ENCODE data around the gene ACTA2.
A peak's percentile ranks its signal among the peaks of the same experiment; 100 is the strongest.

ACTA2 gene

DNA sequence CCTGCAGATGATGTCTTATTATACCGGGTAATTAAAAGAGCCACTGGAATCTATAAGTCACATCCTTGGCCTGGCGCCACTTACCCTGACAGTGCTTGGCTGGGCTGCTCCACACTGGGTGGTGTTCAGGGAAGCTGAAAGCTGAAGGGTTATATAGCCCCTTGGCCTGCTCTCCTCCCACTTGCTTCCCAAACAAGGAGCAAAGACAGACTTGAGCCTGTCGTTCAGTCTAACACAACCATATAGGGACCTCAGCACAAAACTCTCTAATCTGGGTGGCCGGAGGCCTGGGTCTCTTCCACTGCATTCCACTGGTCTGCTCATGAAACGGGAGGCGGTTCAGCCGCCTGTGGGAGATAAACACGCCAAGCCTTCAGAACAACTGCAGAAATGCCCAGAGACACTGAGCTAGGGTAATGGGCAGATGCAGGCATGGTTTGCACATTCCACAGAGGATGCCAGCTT is at the start of gene ACTA2:
TSS of gene ACTA2 (minus strand) at position 127 of the 465 bp plus-strand sequence. CDS start 3,843 bp downstream, outside the sequence.
- H3K36me3 ChIP-seq (ENCODE audit: insufficient read depth, low read length): no peaks in the 10 kb centered on the region
- H2AFZ ChIP-seq (ENCODE audit: low read length, unreplicated experiment): peak within 1 kb of the TSS; percentile 3
- H3K27me3 ChIP-seq (ENCODE audit: insufficient read depth, low read length): no peaks in the 10 kb centered on the region
- no peaks in the 10 kb centered on the region for H3K79me2 ChIP-seq (ENCODE audit: control insufficient read depth, insufficient read depth, low read length, unreplicated experiment)
- H3K27ac ChIP-seq (ENCODE audit: low read depth, low read length): peak within 1 kb of the TSS; percentile 82
- peak within 1 kb of the TSS; percentile 31 for H3K4me3 ChIP-seq (ENCODE audit: low read depth, low read length)
- peaks cover 31% of the 10 kb centered on the region for H3K4me1 ChIP-seq (ENCODE audit: control insufficient read depth, insufficient read depth, low read length, unreplicated experiment)

GRCh38 chr10:89001729-89002072 is 49.1 kb upstream of the ACTA2 start:
- Histone ChIP-seq H3K27ac (ENCODE audit: low read depth, low read length) (peak overlapping the region; percentile 94), H3K4me1 (ENCODE audit: control insufficient read depth, insufficient read depth, low read length, unreplicated experiment) (peaks cover 33% of the 10 kb centered on the region), H3K79me2 (ENCODE audit: control insufficient read depth, insufficient read depth, low read length, unreplicated experiment) (peaks cover 41% of the 10 kb centered on the region), H2AFZ (ENCODE audit: low read length, unreplicated experiment) (no peak overlapping the region), H3K4me3 (ENCODE audit: low read depth, low read length) (peak overlapping the region; percentile 75), H3K27me3 (ENCODE audit: insufficient read depth, low read length) (no peaks in the 10 kb centered on the region), H3K36me3 (ENCODE audit: insufficient read depth, low read length) (peaks cover 15% of the 10 kb centered on the region)

- H3K79me2 ChIP-seq (ENCODE audit: control insufficient read depth, insufficient read depth, low read length, unreplicated experiment): peaks cover 42% of the 10 kb centered on the region
- H3K4me1 ChIP-seq (ENCODE audit: control insufficient read depth, insufficient read depth, low read length, unreplicated experiment): peaks cover 33% of the 10 kb centered on the region
- H3K4me3 ChIP-seq (ENCODE audit: low read depth, low read length): peak overlapping the region; percentile 75
- H3K36me3 ChIP-seq (ENCODE audit: insufficient read depth, low read length): peaks cover 15% of the 10 kb centered on the region
- peak overlapping the region; percentile 23 for H2AFZ ChIP-seq (ENCODE audit: low read length, unreplicated experiment)
- peak overlapping the region; percentile 94 for H3K27ac ChIP-seq (ENCODE audit: low read depth, low read length)
- no peaks in the 10 kb centered on the region for H3K27me3 ChIP-seq (ENCODE audit: insufficient read depth, low read length)
These were observed 48.6 kb upstream of the ACTA2 start for GRCh38 chr10:89001024-89001728.

- Histone ChIP-seq H3K27me3 (ENCODE audit: insufficient read depth, low read length) (no peaks in the 10 kb centered on the region), H3K4me1 (ENCODE audit: control insufficient read depth, insufficient read depth, low read length, unreplicated experiment) (peaks cover 39% of the 10 kb centered on the region), H3K4me3 (ENCODE audit: low read depth, low read length) (peak overlapping the region; percentile 75), H2AFZ (ENCODE audit: low read length, unreplicated experiment) (no peak overlapping the region), H3K27ac (ENCODE audit: low read depth, low read length) (peak overlapping the region; percentile 94), H3K79me2 (ENCODE audit: control insufficient read depth, insufficient read depth, low read length, unreplicated experiment) (peaks cover 54% of the 10 kb centered on the region), H3K36me3 (ENCODE audit: insufficient read depth, low read length) (peaks cover 13% of the 10 kb centered on the region)
These were observed 47.1 kb upstream of the ACTA2 start for GRCh38 chr10:88999625-89000024.

GRCh38 chr10:88996927-88997326 is 44.4 kb upstream of the ACTA2 start:
- Histone ChIP-seq H3K27me3 (ENCODE audit: insufficient read depth, low read length) (no peaks in the 10 kb centered on the region), H3K27ac (ENCODE audit: low read depth, low read length) (no peak overlapping the region), H2AFZ (ENCODE audit: low read length, unreplicated experiment) (no peak overlapping the region), H3K4me1 (ENCODE audit: control insufficient read depth, insufficient read depth, low read length, unreplicated experiment) (peaks cover 28% of the 10 kb centered on the region), H3K4me3 (ENCODE audit: low read depth, low read length) (no peak overlapping the region), H3K79me2 (ENCODE audit: control insufficient read depth, insufficient read depth, low read length, unreplicated experiment) (peaks cover 73% of the 10 kb centered on the region), H3K36me3 (ENCODE audit: insufficient read depth, low read length) (no peaks in the 10 kb centered on the region)

- Histone ChIP-seq H3K27me3 (ENCODE audit: insufficient read depth, low read length) (no peaks in the 10 kb centered on the region), H3K79me2 (ENCODE audit: control insufficient read depth, insufficient read depth, low read length, unreplicated experiment) (peaks cover 64% of the 10 kb centered on the region), H3K4me3 (ENCODE audit: low read depth, low read length) (no peak overlapping the region), H3K4me1 (ENCODE audit: control insufficient read depth, insufficient read depth, low read length, unreplicated experiment) (peaks cover 17% of the 10 kb centered on the region), H3K27ac (ENCODE audit: low read depth, low read length) (no peak overlapping the region), H2AFZ (ENCODE audit: low read length, unreplicated experiment) (no peak overlapping the region), H3K36me3 (ENCODE audit: insufficient read depth, low read length) (no peaks in the 10 kb centered on the region)
These were observed 42.7 kb upstream of the ACTA2 start for GRCh38 chr10:88995156-88995876.

DNA sequence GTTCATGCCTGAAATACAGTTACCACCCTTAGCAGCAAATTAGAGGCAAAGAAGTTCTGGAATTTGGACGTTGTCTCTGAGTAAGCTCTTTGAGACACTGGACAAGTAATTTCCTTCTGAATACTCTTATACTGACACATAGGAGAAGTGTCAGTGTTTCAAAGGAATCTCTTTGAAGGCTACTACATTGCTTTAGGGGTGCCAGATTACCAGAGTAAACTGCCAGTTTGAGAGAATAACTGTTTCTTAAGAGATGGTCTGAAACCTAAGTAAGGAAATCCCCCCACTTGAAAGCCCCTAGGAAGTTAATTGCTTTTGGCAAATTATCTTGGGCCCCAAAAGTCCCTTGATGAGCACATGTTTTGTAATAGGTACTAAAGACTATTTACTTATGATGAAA is 41.4 kb upstream of the ACTA2 start:
- H3K27me3 ChIP-seq (ENCODE audit: insufficient read depth, low read length): no peaks in the 10 kb centered on the region
- peaks cover 63% of the 10 kb centered on the region for H3K79me2 ChIP-seq (ENCODE audit: control insufficient read depth, insufficient read depth, low read length, unreplicated experiment)
- peaks cover 21% of the 10 kb centered on the region for H3K4me1 ChIP-seq (ENCODE audit: control insufficient read depth, insufficient read depth, low read length, unreplicated experiment)
- peak overlapping the region; percentile 88 for H3K4me3 ChIP-seq (ENCODE audit: low read depth, low read length)
- no peaks in the 10 kb centered on the region for H3K36me3 ChIP-seq (ENCODE audit: insufficient read depth, low read length)
- no peak overlapping the region for H2AFZ ChIP-seq (ENCODE audit: low read length, unreplicated experiment)
- peak overlapping the region; percentile 68 for H3K27ac ChIP-seq (ENCODE audit: low read depth, low read length)

DNA sequence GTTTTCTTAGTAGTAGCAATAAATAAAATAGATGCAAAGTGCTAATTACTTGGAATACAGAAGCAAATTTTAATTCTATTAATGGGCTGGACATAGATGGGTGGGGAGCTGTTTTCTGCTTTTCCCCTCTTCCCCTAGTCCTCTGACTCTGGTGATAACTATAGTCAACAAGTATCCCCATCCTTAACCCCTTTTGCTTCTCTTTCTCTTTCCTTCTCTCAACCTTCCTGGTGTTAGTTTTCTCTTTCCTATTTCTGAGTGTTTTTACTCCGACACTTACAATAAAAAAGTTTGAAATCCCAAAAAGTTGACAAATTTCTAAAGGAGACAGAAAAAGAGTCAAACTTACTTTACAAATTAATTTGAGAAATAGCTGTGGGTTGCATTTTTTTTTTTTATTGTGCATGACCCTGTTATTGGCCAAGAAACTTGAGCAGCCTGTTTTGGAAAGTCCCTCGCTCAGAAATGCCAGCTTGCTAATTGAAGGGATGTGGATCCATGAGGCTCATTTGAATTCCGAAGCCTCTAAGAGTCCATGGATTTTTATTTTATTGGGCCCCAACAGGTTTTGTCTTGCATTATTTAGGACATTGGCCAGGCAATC is 40.5 kb upstream of the ACTA2 start:
- H3K4me3 ChIP-seq (ENCODE audit: low read depth, low read length): peak overlapping the region; percentile 88
- H3K27me3 ChIP-seq (ENCODE audit: insufficient read depth, low read length): no peaks in the 10 kb centered on the region
- H2AFZ ChIP-seq (ENCODE audit: low read length, unreplicated experiment): no peak overlapping the region
- peaks cover 17% of the 10 kb centered on the region for H3K4me1 ChIP-seq (ENCODE audit: control insufficient read depth, insufficient read depth, low read length, unreplicated experiment)
- peaks cover 56% of the 10 kb centered on the region for H3K79me2 ChIP-seq (ENCODE audit: control insufficient read depth, insufficient read depth, low read length, unreplicated experiment)
- H3K27ac ChIP-seq (ENCODE audit: low read depth, low read length): peak overlapping the region; percentile 68
- H3K36me3 ChIP-seq (ENCODE audit: insufficient read depth, low read length): no peaks in the 10 kb centered on the region

GRCh38 chr10:88991899-88992320 is 39.3 kb upstream of the ACTA2 start:
- H3K4me1 ChIP-seq (ENCODE audit: control insufficient read depth, insufficient read depth, low read length, unreplicated experiment): peaks cover 23% of the 10 kb centered on the region
- H3K27ac ChIP-seq (ENCODE audit: low read depth, low read length): peak overlapping the region; percentile 87
- peaks cover 47% of the 10 kb centered on the region for H3K79me2 ChIP-seq (ENCODE audit: control insufficient read depth, insufficient read depth, low read length, unreplicated experiment)
- no peaks in the 10 kb centered on the region for H3K36me3 ChIP-seq (ENCODE audit: insufficient read depth, low read length)
- H3K27me3 ChIP-seq (ENCODE audit: insufficient read depth, low read length): no peaks in the 10 kb centered on the region
- peak overlapping the region; percentile 68 for H2AFZ ChIP-seq (ENCODE audit: low read length, unreplicated experiment)
- peak overlapping the region; percentile 88 for H3K4me3 ChIP-seq (ENCODE audit: low read depth, low read length)

GRCh38 chr10:88991161-88991898 is 38.8 kb upstream of the ACTA2 start:
- Histone ChIP-seq H2AFZ (ENCODE audit: low read length, unreplicated experiment) (peak overlapping the region; percentile 68), H3K27ac (ENCODE audit: low read depth, low read length) (peak overlapping the region; percentile 87), H3K27me3 (ENCODE audit: insufficient read depth, low read length) (no peaks in the 10 kb centered on the region), H3K79me2 (ENCODE audit: control insufficient read depth, insufficient read depth, low read length, unreplicated experiment) (peaks cover 44% of the 10 kb centered on the region), H3K4me1 (ENCODE audit: control insufficient read depth, insufficient read depth, low read length, unreplicated experiment) (peaks cover 23% of the 10 kb centered on the region), H3K4me3 (ENCODE audit: low read depth, low read length) (peak overlapping the region; percentile 88), H3K36me3 (ENCODE audit: insufficient read depth, low read length) (no peaks in the 10 kb centered on the region)
